Measurements from ENCODE around the gene PPARG. TPM values are rescaled to one million over a fixed set of nuclear protein-coding genes. Genes with fewer than 3 reads are reported as not detected.
"Not testable (repeated sequence)": the region's sequence is repeated elsewhere in the genome, so short reads cannot be mapped to it uniquely, and the experiment has no call there.

PPARG gene
- polyA plus RNA-seq, 4 donors, result 11.7 to 40.3 (median 30.6) TPM

GRCh38 chr3:12285003-12285555 lies 3.8 kb upstream of the PPARG start:
- WGBS, 3 donors, result 92 to 94% (median 92%) methylated on average over 5 of the region's 5 CpGs
- DNase-seq (no peak), FAIRE-seq (no peak)
- Histone ChIP-seq H3K4me1 (ENCODE audit: control insufficient read depth in 3 of 3, insufficient read depth in 2 of 3, low read depth in 1 of 3, low read length in 2 of 3) (peaks cover 0 to 2% (median 0%) of the 10 kb centered on the region in 3 donors), H3K27ac (ENCODE audit: low read depth in 1 of 3, low read length in 2 of 3) (no peak overlapping the region), H3K27me3 (ENCODE audit: control insufficient read depth in 3 of 3, insufficient read depth in 3 of 3, low read length in 3 of 3) (peaks cover 0 to 18% (median 9%) of the 10 kb centered on the region in 3 donors), H3K9me3 (ENCODE audit: control insufficient read depth in 2 of 2, insufficient read depth in 1 of 2, low read depth in 1 of 2, low read length in 1 of 2) (peaks cover 0 to 3% of the 10 kb centered on the region in 2 donors), H3K36me3 (ENCODE audit: control insufficient read depth in 3 of 3, insufficient read depth in 2 of 3, low read depth in 1 of 3, low read length in 3 of 3) (no peaks in the 10 kb centered on the region), H3K4me3 (ENCODE audit: low read depth in 1 of 3, low read length in 3 of 3) (no peak overlapping the region)

DNA sequence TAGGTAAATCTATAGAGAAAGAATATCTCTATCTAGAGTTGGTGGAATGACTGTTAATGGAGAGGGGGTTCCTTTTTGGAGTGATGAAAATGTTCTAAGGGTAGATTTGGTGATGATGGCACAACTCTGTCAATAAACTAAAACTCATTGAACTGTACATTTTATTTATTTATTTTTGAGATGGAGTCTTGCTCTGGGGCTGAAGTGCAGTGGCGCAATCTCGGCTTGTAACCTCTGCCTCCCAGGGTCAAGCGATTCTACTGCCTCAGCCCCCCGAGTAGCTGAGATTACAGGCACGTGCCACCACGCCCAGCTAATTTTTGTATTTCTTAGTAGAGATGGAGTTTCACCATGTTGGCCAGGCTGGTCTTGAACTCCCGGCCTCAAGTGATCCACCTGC lies 3.1 kb upstream of the PPARG start:
- 83 to 90% (median 88%) methylated on average over 7 of the region's 7 CpGs for WGBS, 3 donors
- not testable (repeated sequence) for H3K36me3 ChIP-seq (ENCODE audit: control insufficient read depth in 3 of 3, insufficient read depth in 2 of 3, low read depth in 1 of 3, low read length in 3 of 3); FAIRE-seq; H3K4me3 ChIP-seq (ENCODE audit: low read depth in 1 of 3, low read length in 3 of 3); H3K9me3 ChIP-seq (ENCODE audit: control insufficient read depth in 2 of 2, insufficient read depth in 1 of 2, low read depth in 1 of 2, low read length in 1 of 2); H3K4me1 ChIP-seq (ENCODE audit: control insufficient read depth in 3 of 3, insufficient read depth in 2 of 3, low read depth in 1 of 3, low read length in 2 of 3); DNase-seq; H3K27ac ChIP-seq (ENCODE audit: low read depth in 1 of 3, low read length in 2 of 3)
- peaks cover 0 to 18% (median 9%) of the 10 kb centered on the region in 3 donors for H3K27me3 ChIP-seq (ENCODE audit: control insufficient read depth in 3 of 3, insufficient read depth in 3 of 3, low read length in 3 of 3)

DNA sequence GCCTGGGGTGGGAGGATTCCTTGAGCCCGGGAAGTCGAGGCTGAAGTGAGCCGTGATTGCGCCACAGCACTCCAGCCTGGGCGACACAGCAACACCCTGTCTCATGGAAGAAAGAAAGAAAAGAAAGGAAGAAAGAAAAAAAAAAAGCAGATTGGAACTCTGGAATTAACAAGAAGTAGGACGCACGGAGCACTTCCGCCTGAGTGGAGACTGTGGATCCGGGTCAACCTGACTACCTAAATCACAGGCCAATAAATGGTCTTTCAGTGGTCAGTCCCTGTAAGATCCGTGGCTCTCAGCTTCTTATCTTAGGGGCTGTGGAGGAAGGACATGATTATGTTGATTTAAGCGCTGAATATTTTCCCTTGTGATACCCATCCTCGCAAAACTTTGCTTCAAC lies 2.4 kb upstream of the PPARG start:
- no peak overlapping the region for H3K4me3 ChIP-seq (ENCODE audit: low read depth in 1 of 3, low read length in 3 of 3)
- no peak for FAIRE-seq
- WGBS, 3 donors, result 87 to 89% (median 88%) methylated on average over 12 of the region's 12 CpGs

DNA sequence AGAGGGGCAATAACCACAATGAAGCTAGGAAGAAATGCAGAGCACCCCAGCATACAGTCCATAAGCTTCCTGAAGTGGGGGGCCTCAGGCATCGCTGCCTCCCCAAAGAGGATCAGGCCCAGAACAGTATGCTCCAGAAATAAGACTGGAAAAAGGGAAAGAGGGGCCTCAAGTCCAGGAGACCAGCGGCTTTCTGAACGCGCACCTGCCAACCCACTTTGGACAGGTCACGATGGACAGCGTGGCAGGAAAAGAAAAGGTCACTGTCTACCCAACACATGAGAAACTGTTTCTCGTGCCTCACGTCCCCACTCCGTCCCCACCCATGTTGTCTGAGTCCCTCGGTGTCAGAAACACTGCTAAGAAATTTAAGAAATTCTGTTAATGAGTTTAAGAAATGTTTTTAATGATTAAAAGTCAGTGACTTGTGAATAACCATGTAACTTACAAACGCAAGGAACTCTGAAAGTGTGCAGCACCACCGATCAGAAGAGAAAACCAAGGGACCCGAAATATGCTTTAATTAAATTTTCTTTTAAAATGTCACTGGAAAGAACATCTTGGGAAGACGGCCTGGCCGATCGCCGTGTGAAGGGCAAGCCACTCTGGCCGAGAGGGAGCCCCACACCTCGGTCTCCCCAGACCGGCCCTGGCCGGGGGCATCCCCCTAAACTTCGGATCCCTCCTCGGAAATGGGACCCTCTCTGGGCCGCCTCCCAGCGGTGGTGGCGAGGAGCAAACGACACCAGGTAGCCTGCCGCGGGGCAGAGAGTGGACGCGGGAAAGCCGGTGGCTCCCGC lies 1.7 kb upstream of the PPARG start:
- Histone ChIP-seq H3K27me3 (ENCODE audit: control insufficient read depth in 3 of 3, insufficient read depth in 3 of 3, low read length in 3 of 3) (peaks cover 0 to 18% (median 9%) of the 10 kb centered on the region in 3 donors), H3K36me3 (ENCODE audit: control insufficient read depth in 3 of 3, insufficient read depth in 2 of 3, low read depth in 1 of 3, low read length in 3 of 3) (no peaks in the 10 kb centered on the region), H3K4me1 (ENCODE audit: control insufficient read depth in 3 of 3, insufficient read depth in 2 of 3, low read depth in 1 of 3, low read length in 2 of 3) (peaks cover 0 to 2% (median 0%) of the 10 kb centered on the region in 3 donors), H3K27ac (ENCODE audit: low read depth in 1 of 3, low read length in 2 of 3) (peak overlapping the region; percentile 36 to 74 (median 74)), H3K9me3 (ENCODE audit: control insufficient read depth in 2 of 2, insufficient read depth in 1 of 2, low read depth in 1 of 2, low read length in 1 of 2) (peaks cover 0 to 3% of the 10 kb centered on the region in 2 donors), H3K4me3 (ENCODE audit: low read depth in 1 of 3, low read length in 3 of 3) (peak overlapping the region; percentile 23 to 98 (median 50))
- FAIRE-seq, result no peak
- DNase-seq, result peak; percentile 41 to 57
- 24 to 37% (median 30%) methylated on average over 24 to 33 of the region's 33 CpGs for WGBS, 3 donors

More for the DNA sequence above, 2.4 kb upstream of the PPARG start:
- DNase-seq, result no peak
- H3K36me3 ChIP-seq (ENCODE audit: control insufficient read depth in 3 of 3, insufficient read depth in 2 of 3, low read depth in 1 of 3, low read length in 3 of 3), result no peaks in the 10 kb centered on the region
- peaks cover 0 to 18% (median 9%) of the 10 kb centered on the region in 3 donors for H3K27me3 ChIP-seq (ENCODE audit: control insufficient read depth in 3 of 3, insufficient read depth in 3 of 3, low read length in 3 of 3)
- peaks cover 0 to 2% (median 0%) of the 10 kb centered on the region in 3 donors for H3K4me1 ChIP-seq (ENCODE audit: control insufficient read depth in 3 of 3, insufficient read depth in 2 of 3, low read depth in 1 of 3, low read length in 2 of 3)
- no peak overlapping the region for H3K27ac ChIP-seq (ENCODE audit: low read depth in 1 of 3, low read length in 2 of 3)
- H3K9me3 ChIP-seq (ENCODE audit: control insufficient read depth in 2 of 2, insufficient read depth in 1 of 2, low read depth in 1 of 2, low read length in 1 of 2), result peaks cover 0 to 3% of the 10 kb centered on the region in 2 donors

- 0 to 1% (median 0%) methylated on average over 7 to 61 of the region's 63 CpGs for WGBS, 3 donors
- peak overlapping the region; percentile 77 to 97 (median 82) for H3K27ac ChIP-seq (ENCODE audit: low read depth in 1 of 3, low read length in 2 of 3)
- DNase-seq, result peak; percentile 64 to 71
- no peaks in the 10 kb centered on the region for H3K36me3 ChIP-seq (ENCODE audit: control insufficient read depth in 3 of 3, insufficient read depth in 2 of 3, low read depth in 1 of 3, low read length in 3 of 3)
- FAIRE-seq, result no peak
- H3K27me3 ChIP-seq (ENCODE audit: control insufficient read depth in 3 of 3, insufficient read depth in 3 of 3, low read length in 3 of 3), result peaks cover 0 to 18% (median 9%) of the 10 kb centered on the region in 3 donors
- H3K9me3 ChIP-seq (ENCODE audit: control insufficient read depth in 2 of 2, insufficient read depth in 1 of 2, low read depth in 1 of 2, low read length in 1 of 2), result peaks cover 0 to 3% of the 10 kb centered on the region in 2 donors
- H3K4me3 ChIP-seq (ENCODE audit: low read depth in 1 of 3, low read length in 3 of 3), result peak overlapping the region; percentile 73 to 98 (median 88)
- peaks cover 0 to 2% (median 0%) of the 10 kb centered on the region in 3 donors for H3K4me1 ChIP-seq (ENCODE audit: control insufficient read depth in 3 of 3, insufficient read depth in 2 of 3, low read depth in 1 of 3, low read length in 2 of 3)
Measured at GRCh38 chr3:12287727-12288181, 1.1 kb upstream of the PPARG start.

DNA sequence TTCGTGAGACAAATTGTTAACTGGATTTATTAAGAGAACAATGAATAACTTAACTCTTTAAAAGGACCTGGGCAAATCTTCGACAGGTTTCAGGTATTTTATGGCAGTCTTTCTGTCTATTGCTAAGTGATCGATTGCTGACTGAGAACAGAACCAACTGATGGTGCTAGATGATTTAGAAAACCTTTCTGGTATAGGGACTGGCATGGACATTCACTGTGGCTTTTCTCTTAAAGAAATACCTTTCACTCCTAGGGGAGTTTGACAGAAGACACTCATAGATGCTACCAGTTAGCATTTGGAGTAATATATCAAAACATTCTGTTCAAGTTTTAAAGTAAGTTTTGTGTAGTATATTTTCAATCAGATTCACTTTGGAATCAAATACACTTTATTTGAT lies 654 bp downstream of the PPARG start:
- 13 to 45% (median 22%) methylated on average over 3 of the region's 3 CpGs for WGBS, 3 donors
- no peak overlapping the region for H3K27ac ChIP-seq (ENCODE audit: low read depth in 1 of 3, low read length in 2 of 3)
- H3K4me1 ChIP-seq (ENCODE audit: control insufficient read depth in 3 of 3, insufficient read depth in 2 of 3, low read depth in 1 of 3, low read length in 2 of 3), result peaks cover 0 to 2% (median 0%) of the 10 kb centered on the region in 3 donors
- no peak for FAIRE-seq
- peaks cover 0 to 3% of the 10 kb centered on the region in 2 donors for H3K9me3 ChIP-seq (ENCODE audit: control insufficient read depth in 2 of 2, insufficient read depth in 1 of 2, low read depth in 1 of 2, low read length in 1 of 2)
- DNase-seq, result no peak
- peak overlapping the region in 2 of 3 donors; percentile 16 to 98 for H3K4me3 ChIP-seq (ENCODE audit: low read depth in 1 of 3, low read length in 3 of 3)
- peaks cover 0 to 18% (median 9%) of the 10 kb centered on the region in 3 donors for H3K27me3 ChIP-seq (ENCODE audit: control insufficient read depth in 3 of 3, insufficient read depth in 3 of 3, low read length in 3 of 3)
- no peaks in the 10 kb centered on the region for H3K36me3 ChIP-seq (ENCODE audit: control insufficient read depth in 3 of 3, insufficient read depth in 2 of 3, low read depth in 1 of 3, low read length in 3 of 3)

- WGBS, 3 donors, result 74 to 82% (median 81%) methylated on average over 9 of the region's 9 CpGs
- H3K4me1 ChIP-seq (ENCODE audit: control insufficient read depth in 3 of 3, insufficient read depth in 2 of 3, low read depth in 1 of 3, low read length in 2 of 3), result no peaks in the 10 kb centered on the region
- no peaks in the 10 kb centered on the region for H3K9me3 ChIP-seq (ENCODE audit: control insufficient read depth in 2 of 2, insufficient read depth in 1 of 2, low read depth in 1 of 2, low read length in 1 of 2)
- no peaks in the 10 kb centered on the region for H3K36me3 ChIP-seq (ENCODE audit: control insufficient read depth in 3 of 3, insufficient read depth in 2 of 3, low read depth in 1 of 3, low read length in 3 of 3)
- FAIRE-seq (no peak), DNase-seq (no peak)
- no peak overlapping the region for H3K27ac ChIP-seq (ENCODE audit: low read depth in 1 of 3, low read length in 2 of 3)
- H3K27me3 ChIP-seq (ENCODE audit: control insufficient read depth in 3 of 3, insufficient read depth in 3 of 3, low read length in 3 of 3), result peaks cover 0 to 4% (median 4%) of the 10 kb centered on the region in 3 donors
- H3K4me3 ChIP-seq (ENCODE audit: low read depth in 1 of 3, low read length in 3 of 3), result no peak overlapping the region
Measured at GRCh38 chr3:12292770-12293169, 3.9 kb downstream of the PPARG start.

- Histone ChIP-seq H3K4me1 (ENCODE audit: control insufficient read depth in 3 of 3, insufficient read depth in 2 of 3, low read depth in 1 of 3, low read length in 2 of 3) (no peaks in the 10 kb centered on the region), H3K27me3 (ENCODE audit: control insufficient read depth in 3 of 3, insufficient read depth in 3 of 3, low read length in 3 of 3) (no peaks in the 10 kb centered on the region), H3K36me3 (ENCODE audit: control insufficient read depth in 3 of 3, insufficient read depth in 2 of 3, low read depth in 1 of 3, low read length in 3 of 3) (no peaks in the 10 kb centered on the region), H3K4me3 (ENCODE audit: low read depth in 1 of 3, low read length in 3 of 3) (no peak overlapping the region), H3K27ac (ENCODE audit: low read depth in 1 of 3, low read length in 2 of 3) (no peak overlapping the region), H3K9me3 (ENCODE audit: control insufficient read depth in 2 of 2, insufficient read depth in 1 of 2, low read depth in 1 of 2, low read length in 1 of 2) (no peaks in the 10 kb centered on the region)
- FAIRE-seq, result no peak
- no peak for DNase-seq
- WGBS, 3 donors, result 83 to 88% (median 85%) methylated on average over 6 of the region's 6 CpGs
Measured at GRCh38 chr3:12294885-12295580, 6.2 kb downstream of the PPARG start.
